Esophagus (tissue), 2 donors: ENCODE data around the gene PPP2R2C. TPM values are rescaled to one million over a fixed set of nuclear protein-coding genes. Genes with fewer than 3 reads are reported as not detected.

Experiments used
- H3K27ac ChIP-seq, 2 donors: one replicate each; pipeline ENCODE4 v1.5.1; 2013; ENCODE audit warnings: low read depth in 2 of 2, mild to moderate bottlenecking in 2 of 2, inconsistent platforms in 1 of 2, low read length in 1 of 2, moderate library complexity in 1 of 2
- H3K27me3 ChIP-seq, 2 donors: one replicate each; pipeline ENCODE4 v1.6.1; 2013; ENCODE audit warnings: low read length in 2 of 2, control low read depth in 1 of 2, mild to moderate bottlenecking in 1 of 2; ENCODE audit not compliant: insufficient read depth in 2 of 2, control insufficient read depth in 1 of 2
- H3K36me3 ChIP-seq, 2 donors: one replicate each; pipeline ENCODE4 v1.6.1; 2013; ENCODE audit warnings: low read length in 1 of 2; ENCODE audit not compliant: control insufficient read depth in 2 of 2, insufficient read depth in 2 of 2
- H3K4me1 ChIP-seq, 2 donors: one replicate each; pipeline ENCODE4 v1.6.1; 2013; ENCODE audit warnings: low read length in 1 of 2; ENCODE audit not compliant: control insufficient read depth in 2 of 2, insufficient read depth in 2 of 2
- H3K4me3 ChIP-seq, 2 donors: one replicate each; pipeline ENCODE4 v1.5.1; 2013; ENCODE audit warnings: low read length in 2 of 2, mild to moderate bottlenecking in 2 of 2, low read depth in 1 of 2, moderate library complexity in 1 of 2
- H3K9me3 ChIP-seq, 2 donors: one replicate each; pipeline ENCODE4 v1.6.1; 2013; ENCODE audit warnings: mild to moderate bottlenecking in 2 of 2, low read depth in 1 of 2, low read length in 1 of 2, moderate library complexity in 1 of 2; ENCODE audit not compliant: control insufficient read depth in 2 of 2, insufficient read depth in 1 of 2
- WGBS, 2 donors: extraction: QIAGEN DNeasy Blood & Tissue Kit; methylation state at CpG; one replicate each; pipeline ENCODE4 v1.1.7; 2013; 5-methylcytosine and 5-hydroxymethylcytosine counted together
- polyA plus RNA-seq, 2 donors: library from polyadenylated mRNA; stranded (reverse); fragments of 200-250 nt; gene quantifications; one replicate each; pipeline ENCODE4 v1.2.3, GENCODE V29; 2013
- donor health status: healthy with polysubstance abuse.
- donor health status: Bipolar disorder and iron deficiency.

Gene PPP2R2C
- polyA plus RNA-seq, 2 donors: 23.2 to 26.7 TPM

DNA sequence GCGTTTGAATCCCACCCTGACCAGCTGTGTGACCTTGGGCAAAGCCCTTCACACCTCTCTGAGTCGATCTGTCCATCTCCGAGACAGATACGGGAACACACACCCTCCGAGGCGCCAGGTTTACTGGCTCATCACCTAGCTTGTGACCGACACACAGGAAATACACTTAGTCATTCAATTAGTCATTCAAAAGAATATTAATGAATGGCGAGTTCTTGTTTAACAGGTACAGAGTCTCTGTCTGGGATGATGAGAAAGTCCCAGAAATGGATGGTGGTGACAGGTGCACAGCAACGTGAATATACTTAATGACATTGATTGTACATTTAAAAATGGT is 80.6 kb downstream of the PPP2R2C start:
- H3K9me3 ChIP-seq: no peaks in the 10 kb centered on the region
- H3K36me3 ChIP-seq: no peaks in the 10 kb centered on the region
- H3K27ac ChIP-seq: peak overlapping the region; percentile 93 to 99
- peaks cover 7 to 32% of the 10 kb centered on the region in 2 donors for H3K4me1 ChIP-seq
- 37 to 45% methylated on average over 9 of the region's 9 CpGs for WGBS, 2 donors
- H3K27me3 ChIP-seq: no peaks in the 10 kb centered on the region
- H3K4me3 ChIP-seq: no peak overlapping the region

DNA sequence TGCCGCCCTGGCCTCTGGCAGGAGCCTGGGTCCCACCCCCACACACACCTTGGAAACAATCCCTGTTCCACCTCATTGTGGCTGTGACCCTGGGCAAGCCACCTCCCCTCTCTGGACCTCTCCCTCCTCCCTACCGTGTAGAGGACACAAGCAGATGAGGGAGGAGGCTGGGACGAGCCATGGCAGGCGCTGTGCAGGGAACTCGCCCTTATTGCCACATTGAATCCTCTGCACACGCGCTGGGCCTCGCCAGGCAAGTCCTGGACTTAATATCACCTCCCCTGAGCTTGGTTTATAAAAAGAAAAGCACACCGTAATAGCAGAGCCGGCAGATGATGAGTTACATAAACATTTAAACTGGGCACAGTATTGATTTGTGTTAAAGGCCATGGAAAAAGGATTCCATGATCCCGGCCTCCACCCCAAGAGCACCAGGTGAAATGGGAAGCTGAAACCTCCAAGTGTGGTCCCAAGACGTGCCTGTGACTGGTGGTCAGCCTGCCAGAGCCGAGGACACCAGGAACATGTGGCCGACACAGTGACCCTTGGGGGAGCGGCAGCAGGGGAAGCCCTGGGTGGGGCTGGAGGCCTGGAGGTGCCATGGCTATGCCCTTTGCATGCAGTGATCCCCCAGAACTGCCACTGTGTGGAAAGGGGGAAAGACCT is 81.1 kb downstream of the PPP2R2C start:
- H3K4me3 ChIP-seq: no peak overlapping the region
- no peaks in the 10 kb centered on the region for H3K36me3 ChIP-seq
- H3K9me3 ChIP-seq: no peaks in the 10 kb centered on the region
- peak overlapping the region; percentile 93 to 99 for H3K27ac ChIP-seq
- H3K4me1 ChIP-seq: peaks cover 7 to 30% of the 10 kb centered on the region in 2 donors
- no peaks in the 10 kb centered on the region for H3K27me3 ChIP-seq
- 47 to 49% methylated on average over 15 of the region's 15 CpGs for WGBS, 2 donors

DNA sequence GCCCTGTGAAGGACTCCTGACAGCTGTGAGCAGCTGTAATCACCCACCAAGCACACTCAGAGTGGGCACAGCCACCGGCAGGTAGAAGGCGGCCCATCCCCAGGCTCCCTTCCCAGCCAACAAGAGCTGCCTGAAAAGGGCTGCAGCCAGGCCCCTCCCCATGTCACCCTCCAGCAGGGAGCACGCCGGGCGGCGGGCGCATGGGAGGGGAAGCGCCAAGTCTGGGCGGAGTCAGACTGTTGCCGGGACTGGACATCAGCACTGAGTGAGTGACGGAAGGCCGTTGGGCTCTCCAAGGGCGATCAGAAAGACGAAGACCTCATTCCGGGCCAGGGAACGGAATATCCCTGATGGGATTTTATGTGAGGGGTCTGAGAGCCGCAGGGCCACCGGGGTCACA is 82.1 kb downstream of the PPP2R2C start:
- WGBS, 2 donors: 39 to 50% methylated on average over 18 of the region's 18 CpGs
- no peak overlapping the region for H3K4me3 ChIP-seq
- no peaks in the 10 kb centered on the region for H3K36me3 ChIP-seq
- H3K9me3 ChIP-seq: no peaks in the 10 kb centered on the region
- H3K4me1 ChIP-seq: peaks cover 7 to 21% of the 10 kb centered on the region in 2 donors
- H3K27ac ChIP-seq: peak overlapping the region in 1 of 2 donors; percentile 99
- no peaks in the 10 kb centered on the region for H3K27me3 ChIP-seq

DNA sequence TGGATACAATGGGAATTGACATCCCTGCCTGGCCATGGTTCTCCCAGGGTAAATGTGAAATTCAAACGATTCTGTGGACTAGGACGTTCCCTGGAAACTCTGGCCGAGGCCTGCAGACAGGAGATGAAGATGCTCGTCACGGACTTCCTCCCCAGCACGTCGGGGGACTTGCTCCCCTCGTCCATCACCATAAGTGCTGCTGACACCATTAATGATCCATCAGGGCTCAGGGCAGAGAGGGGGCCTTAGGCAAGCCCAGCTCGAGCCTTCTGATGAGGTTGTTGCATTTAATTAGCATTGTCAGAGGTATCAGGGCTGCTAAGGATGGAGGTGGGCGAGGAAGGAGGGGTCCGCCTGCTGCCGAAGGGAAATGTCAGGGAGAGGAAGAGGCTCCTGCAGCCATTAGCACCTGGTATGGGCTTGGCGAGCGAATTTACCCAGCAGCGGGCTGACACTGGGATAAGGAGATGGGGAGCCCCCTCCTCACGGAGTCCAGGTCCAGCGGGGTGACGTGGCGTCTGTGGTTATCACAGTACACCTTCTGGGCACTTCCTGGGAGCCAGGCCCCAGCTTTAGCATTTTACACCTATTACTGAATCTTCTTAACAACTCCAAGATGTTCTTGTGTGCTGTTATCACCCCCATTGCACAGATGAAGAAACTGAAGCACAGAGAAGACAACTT is 83.1 kb downstream of the PPP2R2C start:
- H3K4me1 ChIP-seq: peaks cover 7 to 19% of the 10 kb centered on the region in 2 donors
- WGBS, 2 donors: 70 to 79% methylated on average over 19 of the region's 19 CpGs
- no peaks in the 10 kb centered on the region for H3K36me3 ChIP-seq
- H3K9me3 ChIP-seq: no peaks in the 10 kb centered on the region
- no peak overlapping the region for H3K27ac ChIP-seq
- no peaks in the 10 kb centered on the region for H3K27me3 ChIP-seq
- no peak overlapping the region for H3K4me3 ChIP-seq

DNA sequence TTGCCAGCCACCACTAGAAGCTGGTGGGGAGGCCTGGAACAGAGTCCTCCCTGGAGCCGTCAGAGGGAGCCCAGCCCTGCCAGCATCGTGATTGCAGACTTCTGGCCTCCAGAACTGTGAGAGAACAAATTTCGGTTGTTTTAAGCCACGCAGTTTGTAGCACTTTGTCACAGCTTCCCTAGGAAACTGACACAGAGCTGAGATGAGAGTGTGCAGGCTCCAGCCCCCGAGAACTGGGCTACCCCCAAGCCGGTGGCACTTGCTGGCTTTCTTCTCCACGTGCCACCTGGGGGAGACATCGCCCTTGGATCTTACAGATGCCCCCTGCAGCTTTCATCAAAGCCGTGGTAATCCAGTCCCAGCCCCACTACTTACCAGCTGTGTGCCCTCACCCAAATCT is 83.7 kb downstream of the PPP2R2C start:
- Histone ChIP-seq H3K36me3 (no peaks in the 10 kb centered on the region), H3K27me3 (no peaks in the 10 kb centered on the region), H3K27ac (no peak overlapping the region), H3K4me3 (no peak overlapping the region), H3K9me3 (no peaks in the 10 kb centered on the region), H3K4me1 (peaks cover 7 to 17% of the 10 kb centered on the region in 2 donors)
- WGBS, 2 donors: 61 to 72% methylated on average over 9 of the region's 9 CpGs

DNA sequence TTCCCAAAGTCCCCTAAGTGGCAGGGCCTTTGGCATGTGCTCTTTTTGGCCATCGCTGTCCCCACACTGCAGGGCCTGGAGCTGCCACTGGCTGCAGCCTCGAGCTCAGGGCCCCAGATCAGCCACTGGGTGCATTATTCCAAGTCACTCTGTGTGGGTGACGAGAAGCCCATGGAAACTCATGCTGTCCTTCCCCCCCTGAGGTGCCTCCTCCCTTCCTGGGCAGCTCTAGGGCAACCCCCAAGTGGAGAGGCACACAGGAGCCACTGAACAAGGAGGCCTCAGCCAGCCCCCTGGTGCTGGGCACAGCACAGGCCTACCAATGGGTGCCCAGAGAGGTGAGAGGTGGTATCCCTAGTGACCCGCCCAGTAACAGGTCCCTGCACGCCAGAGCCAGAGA is 84.5 kb downstream of the PPP2R2C start:
- no peaks in the 10 kb centered on the region for H3K36me3 ChIP-seq
- no peaks in the 10 kb centered on the region for H3K9me3 ChIP-seq
- H3K4me3 ChIP-seq: no peak overlapping the region
- no peaks in the 10 kb centered on the region for H3K27me3 ChIP-seq
- WGBS, 2 donors: 85% methylated on average over 5 of the region's 5 CpGs
- peaks cover 3 to 18% of the 10 kb centered on the region in 2 donors for H3K4me1 ChIP-seq
- H3K27ac ChIP-seq: no peak overlapping the region

DNA sequence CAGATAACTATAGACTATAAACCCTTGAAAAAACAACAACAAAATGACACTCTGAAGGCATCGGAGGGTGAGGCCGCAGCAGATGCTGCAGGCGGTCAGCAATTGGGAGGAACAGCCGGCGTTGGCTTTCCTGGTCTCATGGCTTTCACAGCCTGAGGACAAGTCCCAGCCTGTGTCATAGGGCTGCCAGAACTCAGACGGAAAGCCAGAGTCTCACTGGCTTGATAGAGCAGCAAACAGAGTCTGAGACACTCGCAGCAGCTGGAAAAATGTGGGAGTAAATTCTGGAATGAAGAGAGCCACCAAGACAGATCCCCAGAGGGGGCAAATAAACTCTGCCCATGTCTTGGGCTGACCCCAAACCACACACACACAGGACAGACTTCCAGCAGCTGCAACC is 86.3 kb downstream of the PPP2R2C start:
- Histone ChIP-seq H3K27me3 (no peaks in the 10 kb centered on the region), H3K27ac (peak overlapping the region; percentile 68 to 86)
- WGBS, 2 donors: 31 to 40% methylated on average over 7 of the region's 7 CpGs

DNA sequence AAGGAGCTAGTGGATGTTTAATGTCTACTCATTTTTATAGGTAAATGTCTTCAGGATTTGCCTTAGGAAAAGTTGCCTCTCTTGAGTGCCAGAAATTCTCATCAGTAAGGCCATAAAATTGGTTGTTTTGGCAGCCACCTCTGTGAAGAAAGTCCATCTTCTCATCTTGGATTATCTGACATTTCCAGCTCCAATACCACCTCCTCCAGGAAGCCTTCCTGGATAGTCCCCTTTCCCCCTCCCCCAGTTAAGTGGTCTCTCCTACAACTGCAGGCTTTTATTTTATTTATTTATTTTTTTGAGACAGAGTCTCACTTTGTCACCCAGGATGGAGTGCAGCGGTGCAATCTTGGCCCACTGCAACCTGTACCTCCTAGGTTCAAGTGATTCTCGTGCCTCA is 87.1 kb downstream of the PPP2R2C start:
- no peak overlapping the region for H3K27ac ChIP-seq
- peaks cover 0 to 8% of the 10 kb centered on the region in 2 donors for H3K4me1 ChIP-seq
- H3K27me3 ChIP-seq: no peaks in the 10 kb centered on the region
- H3K36me3 ChIP-seq: no peaks in the 10 kb centered on the region
- 89 to 94% methylated on average over 2 of the region's 2 CpGs for WGBS, 2 donors
- no peak overlapping the region for H3K4me3 ChIP-seq
- H3K9me3 ChIP-seq: no peaks in the 10 kb centered on the region

More for the DNA sequence above, 86.3 kb downstream of the PPP2R2C start:
- Histone ChIP-seq H3K4me1 (peaks cover 0 to 10% of the 10 kb centered on the region in 2 donors), H3K36me3 (no peaks in the 10 kb centered on the region), H3K9me3 (no peaks in the 10 kb centered on the region), H3K4me3 (no peak overlapping the region)

DNA sequence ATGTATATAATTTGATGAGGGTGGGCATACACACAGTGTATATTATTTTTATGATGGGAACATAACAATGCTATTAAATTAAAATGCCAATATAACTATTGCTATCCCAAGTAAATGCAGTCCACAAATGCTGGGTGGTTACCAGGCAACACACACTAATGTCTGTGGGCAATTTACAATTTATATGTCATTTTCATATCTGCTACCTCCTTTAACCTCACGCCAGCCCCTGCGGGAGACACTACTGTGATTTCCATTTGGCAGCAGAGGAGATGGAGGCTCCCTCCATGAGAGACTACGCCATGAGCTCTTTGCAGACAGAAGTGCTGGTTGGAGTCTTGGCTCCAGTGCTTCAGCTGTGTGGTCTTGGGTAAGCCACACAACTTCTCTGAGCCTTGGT is 87.9 kb downstream of the PPP2R2C start:
- H3K4me3 ChIP-seq: no peak overlapping the region
- H3K36me3 ChIP-seq: no peaks in the 10 kb centered on the region
- no peaks in the 10 kb centered on the region for H3K27me3 ChIP-seq
- no peaks in the 10 kb centered on the region for H3K9me3 ChIP-seq
- H3K4me1 ChIP-seq: peaks cover 0 to 8% of the 10 kb centered on the region in 2 donors
- H3K27ac ChIP-seq: no peak overlapping the region
- 78 to 86% methylated on average over 3 of the region's 3 CpGs for WGBS, 2 donors

DNA sequence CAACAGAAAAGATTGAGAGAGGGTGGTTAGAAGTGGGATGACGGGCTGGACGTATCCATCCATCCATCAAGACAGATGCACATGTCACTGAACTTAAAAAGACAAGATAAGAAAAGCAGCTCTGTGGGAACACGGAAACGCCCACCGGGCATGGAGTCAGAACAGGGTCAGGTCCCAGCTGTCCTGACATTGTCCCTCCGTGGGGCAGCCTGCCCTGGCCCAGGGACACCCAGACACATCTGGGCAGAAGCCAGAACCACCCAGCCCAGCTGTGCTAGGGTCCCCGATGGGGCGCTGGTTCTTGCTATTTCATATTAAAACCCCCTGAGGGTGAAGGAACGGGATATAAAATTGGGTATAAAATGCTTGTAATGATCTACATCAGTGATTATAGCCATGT is 88.5 kb downstream of the PPP2R2C start:
- H3K4me1 ChIP-seq: peaks cover 0 to 8% of the 10 kb centered on the region in 2 donors
- H3K27ac ChIP-seq: no peak overlapping the region
- no peak overlapping the region for H3K4me3 ChIP-seq
- no peaks in the 10 kb centered on the region for H3K9me3 ChIP-seq
- no peaks in the 10 kb centered on the region for H3K27me3 ChIP-seq
- 61 to 66% methylated on average over 9 of the region's 9 CpGs for WGBS, 2 donors
- no peaks in the 10 kb centered on the region for H3K36me3 ChIP-seq
